Measurements from ENCODE around the gene NUMB. TPM values are rescaled to one million over a fixed set of nuclear protein-coding genes. Genes with fewer than 3 reads are reported as not detected.

NUMB gene
- total RNA-seq, 1 experiment from 2014 or later = 75.2 TPM

- Mint-ChIP-seq H3K27me3 (ENCODE audit: unreplicated experiment) (peaks cover 53% of the 10 kb centered on the region), H3K27ac (ENCODE audit: unreplicated experiment) (no peak overlapping the region), H3K4me1 (ENCODE audit: low read depth, unreplicated experiment) (peaks cover 40% of the 10 kb centered on the region), H3K4me3 (ENCODE audit: low read depth, unreplicated experiment) (no peak overlapping the region), H3K9me3 (ENCODE audit: low read depth, unreplicated experiment) (no peaks in the 10 kb centered on the region), H3K36me3 (ENCODE audit: insufficient read depth, unreplicated experiment) (peaks cover 9% of the 10 kb centered on the region)
- peak; percentile 60 for DNase-seq
- CTCF ChIA-PET = interaction anchor here (0.6 to 1.2 kb wide), 5 partner anchors 8 to 258 kb away, joined by 3 read pairs; partner anchors contain the start of gene RIOX1
- peak; percentile 60 for TF ChIP-seq CTCF (IDR thresholded peaks at IDR 0.05; ENCODE audit: unreplicated experiment)
- no TSS peak for BruUV-seq (replicated peaks)
- intact Hi-C loops (cut with micrococcal nuclease; ENCODE audit: unreplicated experiment) = no loop called here
Observed at GRCh38 chr14:73231981-73232851, 226.1 kb downstream of the NUMB start.

GRCh38 chr14:73230051-73230450, 228.3 kb downstream of the NUMB start:
- Mint-ChIP-seq H3K36me3 (ENCODE audit: insufficient read depth, unreplicated experiment) (peaks cover 15% of the 10 kb centered on the region), H3K9me3 (ENCODE audit: low read depth, unreplicated experiment) (no peaks in the 10 kb centered on the region), H3K4me1 (ENCODE audit: low read depth, unreplicated experiment) (peaks cover 24% of the 10 kb centered on the region), H3K4me3 (ENCODE audit: low read depth, unreplicated experiment) (no peak overlapping the region), H3K27ac (ENCODE audit: unreplicated experiment) (no peak overlapping the region), H3K27me3 (ENCODE audit: unreplicated experiment) (peaks cover 32% of the 10 kb centered on the region)
- intact Hi-C loops (cut with micrococcal nuclease; ENCODE audit: unreplicated experiment) = no loop called here
- no peak for TF ChIP-seq CTCF (IDR thresholded peaks at IDR 0.05; ENCODE audit: unreplicated experiment)
- no peak for DNase-seq
- CTCF ChIA-PET = interaction anchor here (0.7 kb wide), 2 partner anchors 39 to 71 kb away, joined by 3 read pairs; no protein-coding TSS in a partner anchor
- BruUV-seq (replicated peaks) = no TSS peak

- intact Hi-C loops (cut with micrococcal nuclease; ENCODE audit: unreplicated experiment) = no loop called here
- Mint-ChIP-seq H3K9me3 (ENCODE audit: low read depth, unreplicated experiment) (no peaks in the 10 kb centered on the region), H3K4me1 (ENCODE audit: low read depth, unreplicated experiment) (peaks cover 18% of the 10 kb centered on the region), H3K27ac (ENCODE audit: unreplicated experiment) (peak overlapping the region; percentile 94), H3K36me3 (ENCODE audit: insufficient read depth, unreplicated experiment) (peaks cover 15% of the 10 kb centered on the region), H3K4me3 (ENCODE audit: low read depth, unreplicated experiment) (peak overlapping the region; percentile 69), H3K27me3 (ENCODE audit: unreplicated experiment) (peaks cover 12% of the 10 kb centered on the region)
- no TSS peak for BruUV-seq (replicated peaks)
- peak; percentile 77 for DNase-seq
- no peak for TF ChIP-seq CTCF (IDR thresholded peaks at IDR 0.05; ENCODE audit: unreplicated experiment)
- CTCF ChIA-PET = interaction anchor here (0.7 kb wide), 1 partner anchor 67 kb away, joined by 5 read pairs; no protein-coding TSS in a partner anchor
Observed at GRCh38 chr14:73227812-73228781, 230.2 kb downstream of the NUMB start.

- H3K36me3 Mint-ChIP-seq (ENCODE audit: insufficient read depth, unreplicated experiment) = peaks cover 15% of the 10 kb centered on the region
- no peak overlapping the region for H3K4me3 Mint-ChIP-seq (ENCODE audit: low read depth, unreplicated experiment)
- peaks cover 18% of the 10 kb centered on the region for H3K4me1 Mint-ChIP-seq (ENCODE audit: low read depth, unreplicated experiment)
- TF ChIP-seq CTCF (IDR thresholded peaks at IDR 0.05; ENCODE audit: unreplicated experiment) = no peak
- no peaks in the 10 kb centered on the region for H3K27me3 Mint-ChIP-seq (ENCODE audit: unreplicated experiment)
- H3K27ac Mint-ChIP-seq (ENCODE audit: unreplicated experiment) = no peak overlapping the region
- H3K9me3 Mint-ChIP-seq (ENCODE audit: low read depth, unreplicated experiment) = no peaks in the 10 kb centered on the region
- intact Hi-C loops (cut with micrococcal nuclease; ENCODE audit: unreplicated experiment) = no loop called here
- no TSS peak for BruUV-seq (replicated peaks)
- DNase-seq = no peak
- CTCF ChIA-PET = no interaction called here
Observed at GRCh38 chr14:73225496-73225895, 232.8 kb downstream of the NUMB start.

All from Calu3 (cell line).